NCI-H345 treated with DMSO at 0.1 percent for 48 hours (cell line): ENCODE measurements around the gene LNX1.

ENCODE experiments used
- DNase-seq: peaks from one replicate; lab custom pipeline; 2025; ENCODE audit not compliant: unreplicated experiment; lab: John Stamatoyannopoulos, UW

LNX1 gene

DNA sequence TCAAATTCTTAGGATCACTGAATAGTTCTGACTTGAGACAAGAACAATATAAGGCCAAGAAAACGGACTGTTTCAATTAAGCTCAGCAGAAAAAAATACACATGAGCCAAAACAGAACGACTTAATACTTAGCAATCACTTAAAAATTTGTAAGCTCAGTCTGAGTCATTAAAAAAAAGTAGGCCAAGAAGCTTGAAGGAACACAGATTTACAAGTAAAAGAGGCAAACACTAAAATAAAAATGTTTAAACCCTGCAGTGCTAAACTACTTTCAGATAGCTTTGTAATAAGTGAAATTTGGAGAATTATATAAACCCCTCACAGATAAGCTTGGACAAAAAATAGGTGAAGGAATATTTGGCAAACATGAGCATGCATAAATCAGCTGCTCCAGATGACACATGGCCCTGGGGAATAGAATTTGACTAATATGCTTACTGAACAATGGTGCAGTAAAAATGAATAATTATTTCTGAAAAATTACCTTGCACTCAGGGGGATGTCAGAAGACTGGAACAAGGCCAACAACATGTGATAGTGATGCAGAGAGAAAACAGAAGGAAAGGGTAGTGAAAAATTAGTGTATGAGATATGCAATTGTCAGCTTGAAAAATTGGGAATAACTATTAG is 49.6 kb downstream of the LNX1 start:
- no peak for DNase-seq

- DNase-seq = no peak
These were observed 52.5 kb downstream of the LNX1 start for GRCh38 chr4:53538756-53539155.

- no peak for DNase-seq
These were observed 53.7 kb downstream of the LNX1 start for GRCh38 chr4:53537606-53538005.

- no peak for DNase-seq
These were observed 55.0 kb downstream of the LNX1 start for GRCh38 chr4:53536328-53536727.

GRCh38 chr4:53535567-53535966 is 55.7 kb downstream of the LNX1 start:
- no peak for DNase-seq

DNA sequence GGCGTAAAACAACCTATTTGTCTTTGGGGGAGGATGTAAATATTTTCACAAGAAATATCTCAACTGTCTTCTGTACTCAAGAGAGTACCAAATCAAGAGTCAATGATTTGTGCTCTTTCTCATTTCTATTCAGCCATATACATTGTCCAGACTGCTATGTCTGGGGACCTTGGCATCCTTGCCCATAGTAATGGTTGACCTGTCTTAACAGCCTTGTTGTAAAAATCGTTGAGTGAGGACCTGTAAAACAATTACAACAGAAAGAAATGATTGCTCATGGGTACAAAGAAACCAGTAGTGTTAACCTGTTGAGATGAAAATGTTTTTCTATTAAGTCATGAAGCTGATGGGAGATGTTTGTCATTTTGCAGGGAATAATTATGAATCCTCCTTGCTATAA is 56.6 kb downstream of the LNX1 start:
- DNase-seq = no peak

GRCh38 chr4:53532521-53532920 is 58.8 kb downstream of the LNX1 start:
- DNase-seq = no peak

DNA sequence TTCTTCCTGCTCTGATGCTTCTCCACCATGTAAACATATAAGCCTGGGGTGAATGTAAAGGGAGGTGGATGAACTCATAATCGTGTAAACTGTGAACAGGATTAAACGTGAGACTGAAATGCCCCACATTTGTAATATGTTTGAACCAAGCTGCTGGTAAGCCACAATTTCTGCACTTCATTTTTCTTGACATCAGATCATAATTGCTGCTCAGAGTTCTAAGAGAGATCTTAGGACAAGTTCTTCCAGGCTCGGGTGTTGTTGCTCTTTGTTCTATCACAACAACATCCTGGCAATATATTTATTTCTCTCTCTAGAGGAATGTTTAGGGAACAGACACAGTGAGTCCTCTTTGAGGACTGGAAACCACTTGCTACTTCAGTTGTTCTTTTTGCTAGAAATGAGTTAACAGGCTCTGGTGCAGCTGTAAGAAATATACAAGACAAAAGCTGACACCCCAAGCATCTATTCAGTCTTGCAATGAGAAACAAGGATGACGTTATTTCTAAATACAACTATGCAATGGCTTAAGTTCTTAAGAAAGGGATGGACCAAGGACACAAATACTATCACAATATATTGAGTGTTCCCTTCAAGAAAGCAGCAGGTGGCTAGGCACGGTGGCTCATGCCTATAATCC is 59.6 kb downstream of the LNX1 start:
- DNase-seq = no peak

DNA sequence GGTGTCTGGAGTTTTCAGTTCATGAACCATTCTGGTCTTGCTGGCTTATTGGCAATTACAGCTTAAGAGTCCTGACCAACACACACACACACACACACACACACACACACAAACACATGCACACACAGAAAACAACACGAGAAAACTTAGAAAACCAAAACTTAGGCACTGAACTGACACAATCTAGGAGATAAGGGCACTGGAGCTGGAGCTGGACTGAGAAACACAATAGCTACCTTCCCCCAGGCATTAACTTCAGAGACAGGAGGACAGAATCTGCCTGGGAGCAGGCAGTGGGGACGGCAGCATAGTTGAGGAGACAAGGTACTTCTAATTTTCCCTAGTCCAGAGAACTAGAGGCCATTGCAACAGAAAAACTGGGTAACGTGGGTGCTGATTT is 62.3 kb downstream of the LNX1 start:
- no peak for DNase-seq

GRCh38 chr4:53527930-53528329 is 63.4 kb downstream of the LNX1 start:
- no peak for DNase-seq

DNA sequence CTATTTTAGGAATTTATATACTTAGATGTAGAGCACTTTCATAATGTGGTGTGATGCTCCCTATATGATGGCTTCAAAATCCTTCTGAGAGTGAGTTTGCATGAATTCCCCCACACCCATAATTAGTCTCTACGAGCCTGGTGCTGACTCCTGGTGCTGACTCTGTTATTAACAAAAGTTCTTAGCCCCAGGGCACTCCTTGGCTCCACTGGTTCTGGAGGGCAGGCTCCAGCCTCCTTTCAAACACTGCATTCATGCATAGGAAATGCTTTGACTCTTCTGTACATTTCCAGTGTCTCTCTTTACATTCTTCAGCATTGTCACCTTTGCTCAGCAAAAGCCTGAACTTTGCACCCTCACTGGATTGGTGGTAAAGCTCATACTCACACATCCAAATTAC is 64.0 kb downstream of the LNX1 start:
- DNase-seq = no peak

- no peak for DNase-seq
These were observed 69.0 kb downstream of the LNX1 start for GRCh38 chr4:53522334-53522733.

DNA sequence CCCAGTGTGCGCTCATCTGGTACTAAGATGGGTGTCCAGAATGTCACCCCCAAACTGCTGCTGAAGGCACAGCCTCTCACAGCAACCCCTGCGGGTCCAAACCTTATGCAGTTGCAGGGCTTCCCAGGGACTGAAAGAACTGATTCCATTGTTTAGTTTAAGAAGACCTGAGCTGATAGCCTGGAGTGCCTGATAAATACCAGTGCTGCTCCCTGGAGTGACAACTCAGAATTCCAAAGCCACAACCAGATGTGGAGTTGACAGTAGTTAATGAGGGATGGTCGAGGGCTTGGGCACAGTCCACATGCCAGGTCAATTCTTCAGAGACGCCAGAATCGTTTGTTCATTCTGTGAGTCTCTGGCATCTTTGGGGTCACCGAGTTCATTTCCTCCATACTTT is 71.2 kb downstream of the LNX1 start:
- no peak for DNase-seq

GRCh38 chr4:53518807-53519206 is 72.5 kb downstream of the LNX1 start:
- no peak for DNase-seq

GRCh38 chr4:53515076-53515475 is 76.2 kb downstream of the LNX1 start:
- no peak for DNase-seq

GRCh38 chr4:53514509-53514908 is 76.8 kb downstream of the LNX1 start:
- DNase-seq = no peak

DNA sequence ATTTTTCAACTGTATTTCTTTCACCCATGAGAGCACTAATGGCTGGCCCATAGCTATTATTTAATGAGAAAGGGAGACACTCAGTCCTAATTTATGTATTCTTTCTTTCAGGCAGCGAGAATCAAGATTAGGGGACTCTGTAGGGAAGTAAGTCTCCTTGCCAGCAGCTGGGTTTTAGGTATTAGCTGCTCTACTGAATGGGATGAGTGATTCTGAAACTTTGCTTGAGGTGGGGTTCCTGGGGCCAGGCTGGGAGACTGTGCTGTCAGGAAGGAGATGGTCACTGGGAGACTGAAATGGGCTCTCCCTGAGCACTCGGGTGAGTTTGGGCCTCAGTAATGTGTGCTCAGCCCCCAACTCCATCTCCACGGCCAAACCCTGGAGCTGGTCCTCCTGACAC is 78.7 kb downstream of the LNX1 start:
- DNase-seq = no peak

DNA sequence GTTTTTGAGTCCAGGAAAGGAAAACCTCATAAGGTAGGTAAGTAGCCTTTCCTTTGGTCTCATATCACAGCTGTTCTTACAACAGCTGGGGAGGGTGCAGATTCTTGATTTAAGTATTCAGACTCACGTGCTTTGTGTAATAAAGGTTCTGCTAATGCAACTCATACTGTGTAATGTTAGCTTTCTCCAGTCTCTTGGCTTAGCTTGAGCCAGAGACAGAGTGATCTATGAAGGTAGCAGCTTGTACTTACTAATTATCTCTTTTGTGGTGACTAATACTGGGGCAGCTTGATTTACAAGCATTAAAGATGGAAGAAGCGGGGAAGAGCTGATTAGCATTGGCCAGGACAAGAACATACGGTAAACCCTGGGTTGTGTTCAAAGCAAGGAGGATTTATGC is 80.3 kb downstream of the LNX1 start:
- no peak for DNase-seq

GRCh38 chr4:53510321-53510720 is 81.0 kb downstream of the LNX1 start:
- no peak for DNase-seq

GRCh38 chr4:53508446-53508845 is 82.8 kb downstream of the LNX1 start:
- DNase-seq = no peak

DNA sequence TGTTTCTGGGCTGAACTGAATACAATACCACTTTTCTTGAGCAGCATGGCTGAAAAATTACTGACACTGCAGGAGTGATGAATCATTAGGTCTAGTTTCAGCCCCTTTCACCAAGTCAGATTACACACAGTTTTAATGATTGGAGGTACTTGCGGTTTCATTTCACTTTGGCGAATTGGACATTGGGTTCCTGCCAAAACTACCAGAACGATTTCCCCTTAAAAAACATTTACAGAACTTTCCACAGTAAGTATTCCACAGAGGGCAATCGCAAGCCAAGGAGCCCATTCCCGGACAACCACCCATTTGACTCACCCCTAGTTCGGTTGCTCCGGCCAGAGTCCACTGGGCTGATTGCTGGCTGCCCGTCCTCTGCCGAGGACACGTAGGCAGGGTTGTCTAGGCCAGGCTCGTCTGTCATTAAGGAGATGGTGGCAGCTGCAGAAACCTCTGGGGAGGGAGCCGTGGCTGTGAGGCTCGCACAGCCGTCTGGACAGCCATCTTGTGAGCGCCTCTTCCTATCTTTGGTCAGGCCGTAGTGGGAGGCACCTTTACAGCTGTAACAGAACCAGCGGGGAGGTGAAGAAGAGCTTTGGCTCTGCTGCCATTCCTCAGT is 83.5 kb downstream of the LNX1 start:
- no peak for DNase-seq

- no peak for DNase-seq
These were observed 84.2 kb downstream of the LNX1 start for GRCh38 chr4:53507058-53507457.

GRCh38 chr4:53505947-53506346 is 85.3 kb downstream of the LNX1 start:
- DNase-seq = no peak
